ENCODE data around the gene ZNRF3. TPM values are rescaled to one million over a fixed set of nuclear protein-coding genes. Genes with fewer than 3 reads are reported as not detected.

The ZNRF3 gene
- total RNA-seq: 4.7 and 6.9 TPM in 2 replicates

DNA sequence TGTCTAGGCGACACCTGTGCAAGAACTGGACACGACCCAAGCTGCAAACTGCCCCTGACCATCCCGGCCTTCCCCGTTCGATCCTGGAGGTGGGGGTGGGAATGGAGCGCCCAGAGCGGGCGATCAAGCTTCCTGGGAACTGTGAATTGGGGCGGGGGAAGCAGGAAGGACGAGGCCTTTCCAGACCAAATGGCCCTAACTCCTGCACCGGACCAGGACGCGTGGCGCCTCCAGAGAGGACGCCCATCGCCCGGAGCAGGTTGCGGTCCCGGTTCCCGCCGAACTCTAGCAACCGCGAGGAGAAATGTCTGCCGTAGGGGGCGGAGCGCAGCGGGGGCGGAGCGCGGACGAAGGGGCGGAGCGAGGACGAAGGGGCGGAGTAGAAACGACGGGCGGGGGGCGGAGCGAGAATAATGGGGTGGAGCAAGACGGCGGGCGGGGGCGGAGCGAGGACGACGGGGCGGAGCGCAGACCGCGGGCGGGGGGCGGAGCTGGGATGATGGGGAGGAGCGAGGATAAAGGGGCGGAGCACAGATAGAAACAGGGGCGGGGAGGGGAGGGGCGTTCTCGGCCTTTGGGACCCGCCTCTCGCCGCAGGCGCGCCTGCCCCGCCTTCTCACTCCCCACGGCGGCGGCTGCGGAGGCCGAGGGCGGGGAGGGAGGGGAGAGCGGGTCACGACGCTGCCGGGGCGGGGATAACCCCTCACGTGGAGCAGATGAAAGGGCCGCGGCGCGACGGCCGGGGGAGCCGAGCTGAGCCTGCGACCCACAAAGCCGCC, at the start of gene ZNRF3:
TSS of gene ZNRF3 (plus strand) at position 695 of the 779 bp plus-strand sequence. CDS start 195 bp downstream, outside the sequence.
- peak within 1 kb of the TSS; percentile 89 for H2AFZ ChIP-seq (ENCODE audit: low read length)
- H4K20me1 ChIP-seq (ENCODE audit: insufficient read depth, low read length): peaks cover 11% of the 10 kb centered on the region
- peaks cover 29% of the 10 kb centered on the region for H3K79me2 ChIP-seq (ENCODE audit: insufficient read depth, low read length)
- DNase-seq (ENCODE audit: insufficient read length, low spot score, missing footprints): peak; percentile 98
- H3K4me3 ChIP-seq (ENCODE audit: insufficient read depth, low read length): peak within 1 kb of the TSS; percentile 84
- TF ChIP-seq, protein P1, sequence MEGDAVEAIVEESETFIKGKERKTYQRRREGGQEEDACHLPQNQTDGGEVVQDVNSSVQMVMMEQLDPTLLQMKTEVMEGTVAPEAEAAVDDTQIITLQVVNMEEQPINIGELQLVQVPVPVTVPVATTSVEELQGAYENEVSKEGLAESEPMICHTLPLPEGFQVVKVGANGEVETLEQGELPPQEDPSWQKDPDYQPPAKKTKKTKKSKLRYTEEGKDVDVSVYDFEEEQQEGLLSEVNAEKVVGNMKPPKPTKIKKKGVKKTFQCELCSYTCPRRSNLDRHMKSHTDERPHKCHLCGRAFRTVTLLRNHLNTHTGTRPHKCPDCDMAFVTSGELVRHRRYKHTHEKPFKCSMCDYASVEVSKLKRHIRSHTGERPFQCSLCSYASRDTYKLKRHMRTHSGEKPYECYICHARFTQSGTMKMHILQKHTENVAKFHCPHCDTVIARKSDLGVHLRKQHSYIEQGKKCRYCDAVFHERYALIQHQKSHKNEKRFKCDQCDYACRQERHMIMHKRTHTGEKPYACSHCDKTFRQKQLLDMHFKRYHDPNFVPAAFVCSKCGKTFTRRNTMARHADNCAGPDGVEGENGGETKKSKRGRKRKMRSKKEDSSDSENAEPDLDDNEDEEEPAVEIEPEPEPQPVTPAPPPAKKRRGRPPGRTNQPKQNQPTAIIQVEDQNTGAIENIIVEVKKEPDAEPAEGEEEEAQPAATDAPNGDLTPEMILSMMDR (IDR thresholded peaks at IDR 0.05; ENCODE audit: extremely low read depth, low read depth, low read length): no peak
- H3K27me3 ChIP-seq (ENCODE audit: insufficient read depth, low read length): no peaks in the 10 kb centered on the region
- H3K27ac ChIP-seq (ENCODE audit: low read depth, low read length): peak within 1 kb of the TSS; percentile 40
- H3K4me2 ChIP-seq (ENCODE audit: insufficient read depth, low read length): peak within 1 kb of the TSS; percentile 83
- H3K9me3 ChIP-seq (ENCODE audit: low read depth, low read length): no peaks in the 10 kb centered on the region
- peaks cover 8% of the 10 kb centered on the region for H3K4me1 ChIP-seq (ENCODE audit: insufficient read depth, low read length)
- H3K36me3 ChIP-seq (ENCODE audit: insufficient read depth, low read length): no peaks in the 10 kb centered on the region

DNA sequence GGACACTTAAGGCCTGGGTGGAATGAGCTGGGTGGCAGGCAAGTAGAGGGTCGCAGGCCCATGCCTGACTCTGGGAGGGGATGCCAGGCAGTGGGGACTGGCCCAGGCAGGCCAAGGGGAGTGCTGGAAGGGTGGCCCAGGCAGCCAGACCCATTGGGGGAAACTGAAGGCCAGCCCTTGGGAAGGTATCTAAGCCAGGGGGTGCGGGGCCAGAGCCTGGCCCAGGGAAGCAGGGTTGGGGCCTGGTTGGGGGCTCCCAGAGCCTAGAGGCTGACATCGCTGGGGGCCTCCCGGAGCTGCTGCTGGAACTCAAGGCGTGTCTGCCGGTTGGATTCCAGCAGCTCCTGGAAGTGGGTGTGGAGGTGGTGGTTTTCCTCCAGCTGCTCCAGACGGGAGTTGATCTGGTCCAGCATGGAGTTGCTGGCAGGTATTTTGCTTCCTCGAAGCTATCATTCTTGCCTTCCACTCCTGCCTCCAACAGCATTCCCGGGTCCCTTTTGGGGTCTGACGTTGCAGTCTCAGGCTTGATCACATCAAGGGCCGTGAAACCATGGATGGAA, 47.7 kb upstream of the ZNRF3 start:
- no peak overlapping the region for H3K4me2 ChIP-seq (ENCODE audit: insufficient read depth, low read length)
- no peaks in the 10 kb centered on the region for H3K79me2 ChIP-seq (ENCODE audit: insufficient read depth, low read length)
- H3K4me3 ChIP-seq (ENCODE audit: insufficient read depth, low read length): no peak overlapping the region
- no peak overlapping the region for H2AFZ ChIP-seq (ENCODE audit: low read length)
- H3K36me3 ChIP-seq (ENCODE audit: insufficient read depth, low read length): no peaks in the 10 kb centered on the region
- H4K20me1 ChIP-seq (ENCODE audit: insufficient read depth, low read length): peaks cover 3% of the 10 kb centered on the region
- TF ChIP-seq, protein P1 (IDR thresholded peaks at IDR 0.05; ENCODE audit: extremely low read depth, low read depth, low read length): no peak
- DNase-seq (ENCODE audit: insufficient read length, low spot score, missing footprints): no peak
- no peaks in the 10 kb centered on the region for H3K9me3 ChIP-seq (ENCODE audit: low read depth, low read length)
- no peaks in the 10 kb centered on the region for H3K27me3 ChIP-seq (ENCODE audit: insufficient read depth, low read length)
- H3K4me1 ChIP-seq (ENCODE audit: insufficient read depth, low read length): no peaks in the 10 kb centered on the region
- H3K27ac ChIP-seq (ENCODE audit: low read depth, low read length): no peak overlapping the region

DNA sequence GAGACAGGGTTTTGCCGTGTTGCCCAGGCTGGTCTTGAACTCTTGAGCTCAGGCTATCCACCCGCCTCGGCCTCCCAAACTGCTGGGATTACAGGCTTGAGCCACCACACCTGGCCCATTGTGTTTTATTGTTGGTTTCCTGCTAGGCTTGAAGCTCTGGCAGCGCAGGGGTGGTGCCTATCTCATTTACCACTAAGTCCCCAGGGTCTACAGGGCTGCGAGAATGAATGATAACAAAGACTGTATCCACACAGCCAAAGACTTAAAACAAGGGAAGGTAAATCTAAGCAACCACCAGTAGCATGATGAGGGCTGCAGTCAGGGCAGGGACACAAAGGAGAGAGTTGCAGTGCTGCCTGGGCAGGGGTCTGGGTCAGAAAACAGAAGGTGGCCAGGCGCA, 45.7 kb upstream of the ZNRF3 start:
- Histone ChIP-seq H3K79me2 (ENCODE audit: insufficient read depth, low read length) (no peaks in the 10 kb centered on the region), H3K27me3 (ENCODE audit: insufficient read depth, low read length) (no peaks in the 10 kb centered on the region), H3K27ac (ENCODE audit: low read depth, low read length) (no peak overlapping the region), H3K4me1 (ENCODE audit: insufficient read depth, low read length) (no peaks in the 10 kb centered on the region), H4K20me1 (ENCODE audit: insufficient read depth, low read length) (peaks cover 3% of the 10 kb centered on the region), H3K4me3 (ENCODE audit: insufficient read depth, low read length) (no peak overlapping the region), H2AFZ (ENCODE audit: low read length) (no peak overlapping the region), H3K9me3 (ENCODE audit: low read depth, low read length) (no peaks in the 10 kb centered on the region), H3K4me2 (ENCODE audit: insufficient read depth, low read length) (no peak overlapping the region), H3K36me3 (ENCODE audit: insufficient read depth, low read length) (no peaks in the 10 kb centered on the region)
- DNase-seq (ENCODE audit: insufficient read length, low spot score, missing footprints): no peak
- TF ChIP-seq, protein P1 (IDR thresholded peaks at IDR 0.05; ENCODE audit: extremely low read depth, low read depth, low read length): no peak

DNA sequence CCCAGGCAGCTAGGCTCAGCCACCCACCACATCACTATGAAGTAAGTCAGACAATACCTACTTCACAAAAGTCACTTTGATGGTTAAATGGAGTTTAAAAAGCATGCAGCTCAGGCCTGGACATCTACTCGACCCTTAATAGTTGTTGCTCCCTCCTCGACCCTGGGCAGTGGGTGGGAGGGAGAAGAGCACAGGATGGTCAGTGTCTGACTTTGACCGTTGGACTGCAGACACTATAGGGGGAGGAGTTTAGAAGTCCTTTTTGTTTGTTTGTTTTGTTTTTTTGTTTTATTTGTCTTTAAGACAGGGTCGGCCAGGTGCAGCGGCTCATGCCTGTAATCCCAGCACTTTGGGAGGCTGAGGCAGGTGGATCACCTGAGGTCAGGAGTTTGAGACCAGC, 44.4 kb upstream of the ZNRF3 start:
- Histone ChIP-seq H3K9me3 (ENCODE audit: low read depth, low read length) (no peaks in the 10 kb centered on the region), H3K27ac (ENCODE audit: low read depth, low read length) (no peak overlapping the region), H3K4me1 (ENCODE audit: insufficient read depth, low read length) (no peaks in the 10 kb centered on the region), H2AFZ (ENCODE audit: low read length) (no peak overlapping the region), H3K36me3 (ENCODE audit: insufficient read depth, low read length) (no peaks in the 10 kb centered on the region), H4K20me1 (ENCODE audit: insufficient read depth, low read length) (peaks cover 2% of the 10 kb centered on the region), H3K4me3 (ENCODE audit: insufficient read depth, low read length) (no peak overlapping the region), H3K4me2 (ENCODE audit: insufficient read depth, low read length) (no peak overlapping the region), H3K79me2 (ENCODE audit: insufficient read depth, low read length) (no peaks in the 10 kb centered on the region), H3K27me3 (ENCODE audit: insufficient read depth, low read length) (no peaks in the 10 kb centered on the region)
- DNase-seq (ENCODE audit: insufficient read length, low spot score, missing footprints): no peak
- TF ChIP-seq, protein P1 (IDR thresholded peaks at IDR 0.05; ENCODE audit: extremely low read depth, low read depth, low read length): no peak

Data from osteoblast (primary cell).